ENCODE data around the gene ADAMTS15.

DNA sequence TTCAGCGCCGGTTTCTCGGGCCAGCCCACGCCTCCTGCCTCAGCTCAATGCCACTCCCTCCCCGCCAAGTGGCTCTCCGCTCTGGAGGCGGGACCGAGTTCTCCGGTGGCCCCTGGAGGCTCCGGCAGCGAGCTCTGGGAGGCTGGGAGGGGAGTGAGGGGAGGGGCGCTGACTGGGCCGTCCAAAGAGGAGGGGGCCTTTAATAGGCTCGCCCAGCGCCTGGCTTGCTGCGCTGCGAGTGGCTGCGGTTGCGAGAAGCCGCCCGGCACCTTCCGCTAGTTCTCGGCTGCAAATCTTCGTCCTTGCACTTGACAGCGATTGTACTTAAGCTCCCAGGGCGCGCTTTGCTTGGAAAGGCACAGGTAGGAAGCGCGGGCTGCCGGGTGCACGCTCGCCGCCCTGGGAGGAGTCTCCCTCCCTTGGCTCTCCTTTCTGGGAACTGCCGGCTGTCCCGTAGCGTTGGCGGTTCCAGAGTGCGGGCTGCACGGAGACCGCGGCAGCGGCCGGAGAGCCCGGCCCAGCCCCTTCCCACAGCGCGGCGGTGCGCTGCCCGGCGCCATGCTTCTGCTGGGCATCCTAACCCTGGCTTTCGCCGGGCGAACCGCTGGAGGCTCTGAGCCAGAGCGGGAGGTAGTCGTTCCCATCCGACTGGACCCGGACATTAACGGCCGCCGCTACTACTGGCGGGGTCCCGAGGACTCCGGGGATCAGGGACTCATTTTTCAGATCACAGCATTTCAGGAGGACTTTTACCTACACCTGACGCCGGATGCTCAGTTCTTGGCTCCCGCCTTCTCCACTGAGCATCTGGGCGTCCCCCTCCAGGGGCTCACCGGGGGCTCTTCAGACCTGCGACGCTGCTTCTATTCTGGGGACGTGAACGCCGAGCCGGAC lies at the start of gene ADAMTS15:
- TF ChIP-seq, protein P1, sequence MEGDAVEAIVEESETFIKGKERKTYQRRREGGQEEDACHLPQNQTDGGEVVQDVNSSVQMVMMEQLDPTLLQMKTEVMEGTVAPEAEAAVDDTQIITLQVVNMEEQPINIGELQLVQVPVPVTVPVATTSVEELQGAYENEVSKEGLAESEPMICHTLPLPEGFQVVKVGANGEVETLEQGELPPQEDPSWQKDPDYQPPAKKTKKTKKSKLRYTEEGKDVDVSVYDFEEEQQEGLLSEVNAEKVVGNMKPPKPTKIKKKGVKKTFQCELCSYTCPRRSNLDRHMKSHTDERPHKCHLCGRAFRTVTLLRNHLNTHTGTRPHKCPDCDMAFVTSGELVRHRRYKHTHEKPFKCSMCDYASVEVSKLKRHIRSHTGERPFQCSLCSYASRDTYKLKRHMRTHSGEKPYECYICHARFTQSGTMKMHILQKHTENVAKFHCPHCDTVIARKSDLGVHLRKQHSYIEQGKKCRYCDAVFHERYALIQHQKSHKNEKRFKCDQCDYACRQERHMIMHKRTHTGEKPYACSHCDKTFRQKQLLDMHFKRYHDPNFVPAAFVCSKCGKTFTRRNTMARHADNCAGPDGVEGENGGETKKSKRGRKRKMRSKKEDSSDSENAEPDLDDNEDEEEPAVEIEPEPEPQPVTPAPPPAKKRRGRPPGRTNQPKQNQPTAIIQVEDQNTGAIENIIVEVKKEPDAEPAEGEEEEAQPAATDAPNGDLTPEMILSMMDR (IDR thresholded peaks at IDR 0.05) = no peak
- no peak for TF ChIP-seq POLR2A (IDR thresholded peaks at IDR 0.05)

Data from lower leg skin (tissue), 3 donors.